ENCODE results near the gene CDKAL1.
"Not testable (repeated sequence)": the region's sequence is repeated elsewhere in the genome, so short reads cannot be mapped to it uniquely, and the experiment has no call there.

The CDKAL1 gene

DNA sequence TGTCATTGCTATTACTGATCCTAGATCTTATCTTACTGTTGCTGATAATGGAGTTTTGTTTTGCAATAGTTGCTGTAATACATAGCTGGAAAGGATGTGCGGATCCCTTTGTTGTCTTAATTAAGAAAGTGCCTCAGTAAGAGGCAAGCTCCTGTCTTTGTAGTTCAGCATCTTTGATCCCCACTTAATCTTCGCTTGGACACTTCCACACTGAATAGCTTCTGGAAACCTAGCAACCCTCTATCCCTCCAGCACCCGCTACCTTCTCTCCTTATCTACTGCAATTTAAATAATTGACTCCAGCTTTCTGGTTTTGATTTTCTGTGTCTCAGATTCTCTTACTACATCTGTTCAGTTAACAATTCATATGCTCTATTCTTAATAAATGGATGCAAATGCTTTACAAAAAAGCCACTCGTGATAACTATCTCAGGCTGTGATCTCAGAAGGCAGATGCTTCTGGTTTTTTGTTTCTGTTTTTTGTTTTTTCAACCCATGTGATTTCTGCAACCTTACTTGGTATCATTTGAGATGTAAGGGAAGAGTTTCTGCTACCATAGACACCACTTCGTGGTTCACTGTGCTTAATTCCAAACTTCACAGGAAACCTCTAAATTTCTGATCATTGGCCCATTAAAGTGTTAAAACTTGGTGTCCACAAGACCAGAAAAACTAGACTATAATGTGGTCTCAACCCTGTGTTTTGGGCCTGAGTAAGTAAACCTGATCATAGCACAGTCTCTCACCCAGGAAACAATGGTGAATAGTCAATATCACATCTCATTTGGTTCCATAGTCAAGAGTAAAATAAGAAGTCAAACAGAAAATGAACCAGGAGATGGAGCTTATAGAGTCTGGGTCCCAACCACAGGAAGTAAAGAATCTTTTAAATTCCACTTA is 707.2 kb downstream of the CDKAL1 start:
- no peak for DNase-seq

- DNase-seq, result no peak
These were observed 710.7 kb downstream of the CDKAL1 start for GRCh38 chr6:21244897-21245470.

DNA sequence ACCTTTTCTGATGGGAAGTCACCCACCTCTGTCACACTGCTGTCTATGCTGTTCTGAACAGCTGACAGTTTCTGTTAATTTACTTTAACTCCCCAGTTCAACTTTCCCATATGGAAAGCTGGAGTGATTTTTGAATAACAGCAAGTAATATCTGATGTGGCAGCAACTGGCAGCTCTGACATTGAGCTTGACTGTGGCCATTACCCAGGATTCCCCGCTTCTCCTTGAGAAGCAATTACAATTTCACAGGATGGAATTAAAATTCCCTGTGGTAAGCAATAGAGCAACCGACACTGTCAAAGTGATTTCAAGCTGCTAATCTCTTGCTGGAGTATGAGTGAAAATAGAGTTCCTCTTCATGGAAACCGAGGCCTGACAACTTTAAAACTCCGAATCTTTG is 711.2 kb downstream of the CDKAL1 start:
- DNase-seq, result no peak

GRCh38 chr6:21246075-21246474 is 711.8 kb downstream of the CDKAL1 start:
- DNase-seq, result no peak

DNA sequence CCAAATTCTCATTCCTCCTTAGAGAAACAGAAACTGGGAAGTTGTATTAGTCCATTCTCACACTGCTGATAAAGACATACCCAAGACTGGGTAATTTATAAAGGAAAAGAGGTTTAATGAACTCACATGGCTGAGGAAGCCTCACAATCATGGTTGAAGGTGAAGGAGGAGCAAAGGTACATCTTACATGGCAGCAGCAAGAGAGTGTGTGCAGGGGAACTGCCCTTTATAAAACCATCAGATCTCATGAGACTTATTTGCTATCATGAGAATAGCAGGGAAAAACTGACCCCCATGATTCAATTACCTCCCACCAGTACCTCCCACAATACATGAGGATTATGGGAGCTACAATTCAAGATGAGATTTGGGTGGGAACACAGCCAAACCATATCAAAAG is 720.2 kb downstream of the CDKAL1 start:
- DNase-seq, result not testable (repeated sequence)

DNA sequence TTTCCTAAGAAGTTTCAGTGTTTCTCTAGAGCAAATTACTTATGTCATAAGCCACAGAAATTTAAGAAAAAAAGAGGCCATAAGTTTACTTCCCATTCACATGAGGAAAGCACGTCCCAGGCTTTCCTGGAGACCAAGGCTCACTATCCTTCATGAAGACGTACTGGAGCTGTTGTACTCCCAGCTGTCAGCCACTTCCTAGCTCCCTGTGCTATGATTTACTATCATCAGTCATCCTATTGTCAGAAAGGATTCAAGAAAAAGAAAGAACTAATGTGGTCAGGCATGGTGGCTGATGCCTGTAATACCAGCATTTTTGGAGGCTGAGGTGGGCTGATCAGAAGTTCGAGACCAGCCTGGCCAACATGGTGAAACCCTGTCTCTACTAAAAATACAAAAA is 721.9 kb downstream of the CDKAL1 start:
- no peak for DNase-seq

GRCh38 chr6:21257125-21257524 is 722.9 kb downstream of the CDKAL1 start:
- no peak for DNase-seq

- no peak for DNase-seq
These were observed 724.4 kb downstream of the CDKAL1 start for GRCh38 chr6:21258665-21259064.

DNA sequence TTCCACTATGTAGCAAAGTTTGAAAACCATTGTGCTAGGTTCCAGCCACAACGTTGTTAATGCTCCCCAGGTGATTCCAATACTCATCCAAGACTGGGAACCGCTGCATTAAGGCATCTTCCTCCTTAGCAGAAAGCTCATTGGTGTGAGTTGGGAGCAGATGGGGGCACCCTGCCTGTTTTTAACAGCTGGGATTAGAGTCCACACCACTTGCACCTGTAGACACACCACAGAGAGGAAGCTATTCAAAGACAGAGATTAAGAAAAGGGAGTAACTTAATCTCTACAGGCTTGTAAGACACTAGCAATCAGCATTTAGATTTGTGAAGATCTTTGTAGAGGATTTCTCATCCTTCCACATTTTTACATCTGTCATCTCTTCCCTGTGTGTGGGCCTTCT is 725.4 kb downstream of the CDKAL1 start:
- DNase-seq, result no peak

DNA sequence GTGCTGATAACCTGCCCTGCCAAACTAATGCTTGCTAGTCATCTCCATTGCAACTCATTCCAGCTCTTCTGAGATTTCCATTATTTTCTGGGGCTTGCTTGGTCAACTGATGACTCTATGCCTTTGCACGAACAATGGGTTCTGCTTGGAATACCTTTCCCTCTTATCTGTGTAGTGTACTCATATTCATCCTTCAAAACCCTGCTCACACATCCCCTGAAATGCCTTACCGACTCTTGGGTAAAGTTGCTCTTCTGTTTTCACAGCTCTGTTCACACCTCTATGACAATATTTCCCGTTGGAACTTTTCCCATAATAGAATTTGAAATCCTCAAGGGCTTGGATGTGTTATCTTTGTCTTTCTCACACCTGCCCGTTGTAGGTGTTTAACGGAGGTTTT is 728.2 kb downstream of the CDKAL1 start:
- no peak for DNase-seq

- no peak for DNase-seq
These were observed 729.5 kb downstream of the CDKAL1 start for GRCh38 chr6:21263531-21264287.

DNA sequence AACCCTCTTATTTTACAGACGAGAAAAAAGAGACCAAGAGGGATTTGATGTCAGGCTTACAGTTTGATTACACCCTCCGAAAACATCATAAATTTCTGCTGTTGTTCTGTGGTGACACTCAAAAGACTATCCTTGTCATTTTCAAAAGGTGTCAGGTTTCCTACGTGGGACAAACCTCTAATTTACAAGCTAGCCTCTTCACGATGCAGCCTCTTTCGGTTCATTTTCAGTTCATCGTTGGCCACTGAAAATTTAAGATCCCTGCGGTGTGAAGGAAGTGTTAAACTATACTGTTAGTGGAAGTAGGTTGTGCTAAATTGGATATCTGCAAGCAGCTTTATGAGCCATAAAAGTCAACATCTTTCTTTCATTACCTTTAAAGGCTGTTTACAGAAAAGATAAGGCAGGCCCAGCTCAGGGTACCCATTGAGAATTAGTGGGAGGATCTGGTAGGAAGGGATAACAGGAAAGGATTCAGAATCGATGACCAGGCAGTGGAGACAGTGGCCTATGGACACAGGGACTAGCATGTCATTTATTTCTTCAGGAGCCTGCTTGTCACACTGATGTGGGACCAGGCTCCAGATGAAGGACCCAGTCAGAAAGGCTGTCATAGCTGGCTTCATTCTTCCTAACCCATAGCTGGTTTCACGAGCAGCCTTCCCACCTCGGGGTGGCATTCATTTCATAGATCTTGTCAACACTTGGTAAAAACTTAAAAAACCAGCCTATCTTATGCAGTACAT is 730.2 kb downstream of the CDKAL1 start:
- DNase-seq, result no peak

GRCh38 chr6:21265034-21265729 is 730.9 kb downstream of the CDKAL1 start:
- no peak for DNase-seq

GRCh38 chr6:21265730-21266044 is 731.4 kb downstream of the CDKAL1 start:
- DNase-seq, result no peak

DNA sequence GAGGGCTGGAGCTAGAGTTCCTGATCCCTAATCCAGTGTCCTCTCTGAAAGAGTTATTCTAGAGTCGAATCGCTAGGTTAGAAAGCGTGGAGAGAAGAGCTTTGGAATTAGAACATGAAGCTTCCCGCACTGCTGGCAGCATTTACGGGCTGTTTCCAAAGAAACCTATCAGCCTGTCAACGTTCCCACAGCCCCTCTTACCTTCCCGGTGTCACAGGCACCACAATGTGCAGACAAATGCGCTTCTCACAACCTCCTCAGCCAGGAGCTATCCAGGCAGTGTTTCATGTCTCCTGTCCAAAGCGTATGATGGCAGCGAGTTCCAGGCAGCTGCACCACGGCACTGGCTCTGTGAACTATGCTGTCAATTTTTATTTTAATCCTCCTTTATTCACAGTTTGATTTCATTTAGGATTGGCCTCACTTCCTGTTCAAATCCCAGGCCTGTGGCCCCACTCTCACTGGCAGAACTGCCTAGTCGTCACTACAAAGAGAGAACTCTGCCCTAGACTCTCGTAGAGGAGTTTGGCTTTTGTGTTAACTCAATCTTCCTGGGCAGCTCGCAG is 736.5 kb downstream of the CDKAL1 start:
- DNase-seq, result no peak

DNA sequence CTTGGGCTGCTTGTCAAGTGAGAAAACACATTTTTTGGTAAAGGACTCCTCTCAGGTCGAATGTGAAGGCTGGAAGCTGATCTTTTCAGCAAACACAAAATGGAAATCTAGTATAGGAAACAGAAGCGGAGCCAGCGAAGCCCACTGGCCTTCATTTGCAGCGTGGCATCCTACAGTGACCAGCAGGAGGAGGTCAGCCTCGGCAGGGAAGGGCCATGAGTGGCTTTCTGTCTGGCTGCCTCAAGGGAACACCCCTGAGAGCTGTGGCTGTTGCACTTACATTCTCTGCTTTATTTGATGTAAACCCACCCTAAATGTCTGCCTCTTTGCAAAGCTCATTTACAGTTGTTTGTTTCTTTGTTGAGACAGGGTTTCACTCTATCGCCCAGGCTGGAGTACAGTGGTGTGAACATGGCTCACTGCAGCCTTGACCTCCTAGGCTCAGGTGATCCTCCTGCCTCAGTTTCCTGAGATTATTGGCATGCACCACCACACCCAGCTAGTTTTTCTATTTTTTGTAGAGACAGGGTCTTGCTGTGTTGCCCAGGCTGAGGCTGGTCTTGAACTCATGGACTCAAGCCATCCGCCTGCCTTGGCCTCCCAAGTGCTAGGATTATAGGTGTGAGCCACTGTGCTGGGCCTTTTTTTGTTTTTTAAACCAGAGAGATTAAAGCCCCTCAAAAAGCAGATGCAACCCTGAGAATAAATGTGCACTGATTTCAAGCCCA is 737.3 kb downstream of the CDKAL1 start:
- no peak for DNase-seq

GRCh38 chr6:21273451-21273850 is 739.2 kb downstream of the CDKAL1 start:
- no peak for DNase-seq

GRCh38 chr6:21274851-21275250 is 740.6 kb downstream of the CDKAL1 start:
- no peak for DNase-seq

GRCh38 chr6:21277601-21278374 is 743.5 kb downstream of the CDKAL1 start:
- no peak for DNase-seq

DNA sequence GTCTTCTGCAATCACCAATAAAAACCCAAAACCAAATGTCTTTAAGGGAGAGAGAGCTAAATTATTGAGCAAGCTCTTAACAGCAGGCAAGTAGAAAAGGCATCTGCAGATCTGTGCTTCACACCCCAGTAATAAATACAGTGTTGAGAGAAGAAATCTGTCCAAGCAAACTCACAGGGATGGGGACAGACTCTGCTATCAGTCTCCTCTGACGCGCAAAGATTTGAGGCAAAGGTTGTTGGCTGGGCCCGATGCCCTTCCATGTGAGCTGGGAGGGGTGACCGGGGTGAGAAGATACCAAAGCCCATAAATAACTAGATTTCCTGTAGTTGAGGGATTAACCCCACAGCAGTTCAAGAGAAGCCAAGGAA is 744.1 kb downstream of the CDKAL1 start:
- no peak for DNase-seq

DNA sequence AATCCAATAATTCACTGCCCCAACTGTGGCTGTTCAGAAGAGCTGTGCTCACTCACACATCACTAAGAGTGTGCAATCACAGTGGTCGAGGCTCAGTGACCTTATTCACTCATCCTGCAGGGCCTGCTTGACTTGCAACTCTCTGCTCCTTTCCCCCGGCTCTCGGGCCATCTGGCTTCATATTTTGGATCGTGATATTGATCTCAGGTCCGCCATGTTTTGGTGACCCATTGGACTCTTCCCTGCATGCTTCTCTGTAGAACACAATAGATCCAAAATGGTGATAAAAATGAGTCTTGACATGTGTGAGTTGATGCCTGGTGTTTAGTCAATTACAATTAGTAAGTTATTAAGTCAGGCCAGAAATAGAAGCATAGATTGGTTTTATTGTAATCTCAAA is 745.4 kb downstream of the CDKAL1 start:
- DNase-seq, result no peak

Measured in stimulated activated CD4-positive, alpha-beta T cell treated with anti-CD3 and anti-CD28 coated beads, Interleukin-4, amount 100 ng/mL, for 24 hours (primary cell).